H1 (cell line): ENCODE data around the gene STIL. TPM values are rescaled to one million over a fixed set of nuclear protein-coding genes. Genes with fewer than 3 reads are reported as not detected.
"Not testable (repeated sequence)": the region's sequence is repeated elsewhere in the genome, so short reads cannot be mapped to it uniquely, and the experiment has no call there.

Experiments
- CTCF ChIA-PET: fragments of 300-600 bp; sonication (Branson Sonifier 250); formaldehyde crosslinking; loops from one replicate; lab custom pipeline; 2021; ENCODE audit not compliant: partially characterized antibody; lab: Charles Lee
- POLR2A ChIA-PET: fragments of 300-600 bp; sonication (Branson Sonifier 250); formaldehyde crosslinking; loops from one replicate; lab custom pipeline; 2021; ENCODE audit warnings: inconsistent platforms; ENCODE audit not compliant: partially characterized antibody; lab: Charles Lee
- DNase-seq, 2 experiments: peaks; one replicate each; pipeline versions ENCODE4 v3.0.0 to v3.0.0-alpha.2; 2010 to 2022; ENCODE audit warnings: low spot score in 2 of 2, low read depth in 1 of 2, mixed read lengths in 1 of 2
- FAIRE-seq: peaks from 2 replicates; lab custom pipeline; 2011; peaks lifted over from hg19 to GRCh38; lab: Jason Lieb, UNC
- H2AFZ ChIP-seq: 2 replicates; pipeline ENCODE4 v1.8.1; 2012; ENCODE audit warnings: low read length, inconsistent platforms
- H2AK5ac ChIP-seq: 2 replicates; pipeline ENCODE4 v1.6.1; 2013; ENCODE audit warnings: low read depth, low read length
- H2BK120ac ChIP-seq: replicated peaks from 2 replicates; pipeline ENCODE3; 2013; ENCODE audit warnings: low read depth, low read length, inconsistent platforms
- H2BK12ac ChIP-seq: 2 replicates; pipeline ENCODE4 v1.6.1; 2013; ENCODE audit warnings: low read depth, low read length
- H2BK15ac ChIP-seq: 2 replicates; pipeline ENCODE4 v1.6.1; 2013; ENCODE audit warnings: low read length
- H2BK20ac ChIP-seq: 2 replicates; pipeline ENCODE4 v1.6.1; 2013; ENCODE audit warnings: low read length
- H2BK5ac ChIP-seq: 2 replicates; pipeline ENCODE4 v1.6.1; 2013; ENCODE audit warnings: low read depth, low read length
- H3K14ac ChIP-seq: 2 replicates; pipeline ENCODE4 v1.6.1; 2013; ENCODE audit warnings: inconsistent platforms; ENCODE audit not compliant: insufficient read length
- H3K18ac ChIP-seq: 2 replicates; pipeline ENCODE4 v1.6.1; 2013; ENCODE audit warnings: low read length; ENCODE audit errors: extremely low read depth
- H3K23ac ChIP-seq: 2 replicates; pipeline ENCODE4 v1.6.1; 2013; ENCODE audit warnings: inconsistent platforms; ENCODE audit not compliant: insufficient read length
- H3K23me2 ChIP-seq: 2 replicates; pipeline ENCODE4 v1.6.1; 2013; ENCODE audit warnings: low read depth, low read length
- H3K27ac ChIP-seq: 2 replicates; pipeline ENCODE4 v1.6.1; 2011; ENCODE audit warnings: low read depth, low read length, inconsistent platforms
- H3K27me3 ChIP-seq, 4 experiments: replicated peaks in 1 of 4; 1 replicate in 1 of 4; 2 replicates in 3 of 4; pipeline versions ENCODE4 v1.6.1 to v1.8.1; 2011 to 2013; ENCODE audit warnings: low read length in 3 of 4, mild to moderate bottlenecking in 3 of 4, inconsistent platforms in 2 of 4, mixed read lengths in 2 of 4, moderate library complexity in 1 of 4; ENCODE audit not compliant: control insufficient read depth in 3 of 4, insufficient read depth in 3 of 4; ENCODE audit errors: extremely low read depth in 1 of 4
- H3K36me3 ChIP-seq, 4 experiments: 2 replicates each; pipeline versions ENCODE4 v1.6.1 to v1.8.1; 2011 to 2013; ENCODE audit warnings: mild to moderate bottlenecking in 4 of 4, low read length in 3 of 4, moderate library complexity in 2 of 4, control low read depth in 1 of 4, inconsistent platforms in 1 of 4; ENCODE audit not compliant: insufficient read depth in 4 of 4, control insufficient read depth in 2 of 4
- H3K4ac ChIP-seq: replicated peaks from 2 replicates; pipeline ENCODE3; 2013; ENCODE audit warnings: low read length, low read depth, mixed read lengths, inconsistent platforms; ENCODE audit not compliant: insufficient read length
- H3K4me1 ChIP-seq, 4 experiments: replicated peaks in 1 of 4; 1 replicate in 1 of 4; 2 replicates in 3 of 4; pipeline versions ENCODE4 v1.6.1 to v1.8.1; 2011 to 2013; ENCODE audit warnings: low read length in 3 of 4, inconsistent platforms in 2 of 4, mixed read lengths in 1 of 4; ENCODE audit not compliant: insufficient read depth in 4 of 4, control insufficient read depth in 3 of 4
- H3K4me2 ChIP-seq, 2 experiments: 2 replicates each; pipeline versions ENCODE4 v1.6.1 to v1.8.1; 2011 to 2013; ENCODE audit warnings: low read depth in 2 of 2, low read length in 2 of 2, control low read depth in 1 of 2, inconsistent platforms in 1 of 2, mild to moderate bottlenecking in 1 of 2; ENCODE audit not compliant: insufficient read depth in 1 of 2
- H3K4me3 ChIP-seq, 4 experiments: fragments of 200-600, 300-600 bp in 1 of 4; sonication (generic), shearing (Covaris generic), sonication (Bioruptor Twin) in 1 of 4; 2 replicates each; pipeline versions ENCODE4 v1.5.1 to v1.8.1; 2011 to 2016; ENCODE audit warnings: low read length in 4 of 4, low read depth in 3 of 4, control low read depth in 2 of 4, inconsistent platforms in 2 of 4, mild to moderate bottlenecking in 2 of 4, mixed read lengths in 1 of 4, moderate library complexity in 1 of 4; ENCODE audit not compliant: insufficient read depth in 2 of 4; ENCODE audit errors: extremely low read depth in 1 of 4
- H3K56ac ChIP-seq: replicated peaks from 2 replicates; pipeline ENCODE3; 2013; ENCODE audit warnings: low read depth, mild to moderate bottlenecking, mixed read lengths, low read length, inconsistent platforms; ENCODE audit not compliant: insufficient read length
- H3K79me1 ChIP-seq: 2 replicates; pipeline ENCODE4 v1.6.1; 2013; ENCODE audit warnings: low read depth, low read length, control low read depth
- H3K79me2 ChIP-seq, 2 experiments: 2 replicates each; pipeline versions ENCODE4 v1.6.1 to v1.8.1; 2012 to 2013; ENCODE audit warnings: low read length in 2 of 2, mild to moderate bottlenecking in 2 of 2, inconsistent platforms in 1 of 2; ENCODE audit not compliant: insufficient read depth in 2 of 2, control insufficient read depth in 1 of 2
- H3K9ac ChIP-seq, 4 experiments: replicated peaks in 1 of 4; 1 replicate in 1 of 4; 2 replicates in 3 of 4; pipeline versions ENCODE4 v1.6.1 to v1.8.1; 2011 to 2013; ENCODE audit warnings: low read depth in 3 of 4, low read length in 3 of 4, control low read depth in 2 of 4, mild to moderate bottlenecking in 2 of 4, moderate library complexity in 2 of 4, inconsistent platforms in 1 of 4; ENCODE audit errors: extremely low read depth in 1 of 4
- H3K9me3 ChIP-seq, 2 experiments: 2 replicates each; pipeline versions ENCODE4 v1.6.1 to v1.8.1; 2012 to 2013; ENCODE audit warnings: mild to moderate bottlenecking in 2 of 2, moderate library complexity in 2 of 2, control low read depth in 1 of 2, inconsistent platforms in 1 of 2, low read depth in 1 of 2, low read length in 1 of 2, mixed read lengths in 1 of 2; ENCODE audit not compliant: insufficient read depth in 2 of 2
- H4K20me1 ChIP-seq, 2 experiments: replicated peaks in 1 of 2; 2 replicates each; pipeline versions ENCODE3 to v1.8.1; 2011 to 2013; ENCODE audit warnings: inconsistent platforms in 2 of 2, low read length in 2 of 2, mild to moderate bottlenecking in 1 of 2; ENCODE audit not compliant: insufficient read depth in 2 of 2, control insufficient read depth in 1 of 2
- H4K5ac ChIP-seq: 2 replicates; pipeline ENCODE4 v1.6.1; 2013; ENCODE audit warnings: low read length, low read depth, mixed read lengths, inconsistent platforms; ENCODE audit not compliant: insufficient read length
- H4K8ac ChIP-seq: 2 replicates; pipeline ENCODE4 v1.8.0; 2013; ENCODE audit warnings: mild to moderate bottlenecking, moderate library complexity, low read length, inconsistent platforms; ENCODE audit not compliant: insufficient read depth; ENCODE audit errors: extremely low read depth
- H4K91ac ChIP-seq: replicated peaks from 2 replicates; pipeline ENCODE3; 2013; ENCODE audit warnings: low read length, mixed read lengths, inconsistent platforms; ENCODE audit not compliant: insufficient read length
- WGBS, 2 experiments: shearing (Covaris generic) in 1 of 2; methylation state at CpG; one replicate each; pipeline versions ENCODE4 v1.1.6 to v1.1.7; 2013 to 2015; ENCODE audit warnings: low lambda C conversion rate in 2 of 2, mixed read lengths in 2 of 2, inconsistent platforms in 1 of 2, low coverage in 1 of 2, missing lambda C conversion rate in 1 of 2; ENCODE audit not compliant: insufficient replicate concordance in 2 of 2, insufficient coverage in 1 of 2, insufficient read length in 1 of 2; ENCODE audit errors: extremely low coverage in 1 of 2, missing lambda C conversion rate in 1 of 2; 5-methylcytosine and 5-hydroxymethylcytosine counted together
- polyA plus RNA-seq, 7 experiments: library from polyadenylated mRNA; depleted of rRNA in 3 of 7; stranded (reverse) in 5 of 7; unstranded in 2 of 7; fragments of >200 nt in 5 of 7; fragments of 200-250 nt in 2 of 7; gene quantifications; 1 replicate in 5 of 7; 2 replicates in 1 of 7; 4 replicates in 1 of 7; pipeline versions ENCODE4 v1.2.1 to v1.2.3, GENCODE V29; 2011 to 2013; ENCODE audit warnings: missing spikeins in 2 of 7, mixed read lengths in 2 of 7
- total RNA-seq: library from RNA; stranded (reverse); fragmentation: NEBNext Ultra II Directional; extraction: Animal tissue kit (Norgen Biotek cat#: 25700); gene quantifications from 2 replicates; pipeline ENCODE4 v1.2.1, GENCODE V29; 2021

Gene STIL
- total and polyA plus RNA-seq, 2 of the 8 experiments (the other 6 are each of a cell fraction or from before 2014, with no cell fraction given), result 13.6 to 25.1 TPM

DNA sequence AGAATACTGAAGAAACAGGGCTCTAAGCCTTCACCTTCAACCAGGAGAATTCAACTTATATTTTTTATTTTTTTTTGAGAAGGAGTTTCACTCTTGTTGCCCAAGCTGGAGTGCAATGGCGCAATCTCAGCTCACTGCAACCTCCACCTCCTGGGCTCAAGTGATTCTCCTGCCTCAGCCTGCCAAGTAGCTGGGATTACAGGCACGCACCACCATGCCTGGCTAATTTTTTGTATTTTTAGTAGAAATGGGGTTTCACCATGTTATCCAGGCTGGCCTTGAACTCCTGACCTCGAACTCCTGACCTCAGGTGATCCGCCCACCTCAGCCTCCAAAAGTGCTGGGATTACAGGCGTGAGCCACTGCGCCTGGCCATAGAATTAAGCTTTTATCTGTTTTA lies 19.1 kb downstream of the STIL start:
- H4K20me1 ChIP-seq, H3K4me1 ChIP-seq, H3K23me2 ChIP-seq, H2BK12ac ChIP-seq, H2AK5ac ChIP-seq, H2BK120ac ChIP-seq, H3K56ac ChIP-seq, H3K4me3 ChIP-seq, H3K4ac ChIP-seq, FAIRE-seq, H2AFZ ChIP-seq, H3K18ac ChIP-seq, H4K8ac ChIP-seq, H3K23ac ChIP-seq, H3K79me1 ChIP-seq, H3K27me3 ChIP-seq, H2BK5ac ChIP-seq, H4K91ac ChIP-seq, H3K14ac ChIP-seq, H2BK20ac ChIP-seq, H4K5ac ChIP-seq, H3K9me3 ChIP-seq, H3K27ac ChIP-seq, H2BK15ac ChIP-seq, H3K9ac ChIP-seq, DNase-seq, H3K79me2 ChIP-seq, H3K4me2 ChIP-seq: not testable (repeated sequence)
- ChIA-PET CTCF (interaction anchor here (1.0 to 1.4 kb wide), 2 partner anchors 32 to 38 kb away, joined by 3 to 5 read pairs; no protein-coding TSS in a partner anchor), POLR2A (interaction anchor here (0.7 to 2.9 kb wide), 3 partner anchors 11 to 115 kb away, joined by 3 to 7 read pairs (median 3); partner anchors contain the start of gene STIL)
- peaks cover 3 to 57% (median 27%) of the 10 kb centered on the region in 4 experiments for H3K36me3 ChIP-seq
- WGBS, 2 experiments, result 88% methylated on average over 6 of the region's 6 CpGs; no CpG with 5 or more reads in 1 of the 2 experiments

DNA sequence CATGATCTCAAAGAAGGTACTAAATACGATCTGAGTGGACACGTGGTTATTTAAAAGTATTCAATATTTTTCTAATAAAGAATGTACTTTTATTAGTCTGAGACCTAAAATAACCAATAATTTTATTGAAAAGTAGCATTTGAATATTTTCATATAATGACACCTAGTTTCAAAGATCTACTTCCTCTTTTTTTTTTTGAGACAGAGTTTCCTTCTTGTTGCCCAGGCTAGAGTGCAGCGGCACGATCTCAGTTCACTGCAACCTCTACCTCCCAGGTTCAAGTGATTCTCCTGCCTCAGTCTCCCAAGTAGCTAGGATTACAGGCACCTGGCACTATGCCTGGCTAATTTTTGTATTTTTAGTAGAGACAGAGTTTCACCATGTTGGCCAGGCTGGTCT lies 25.8 kb downstream of the STIL start:
- H3K79me2 ChIP-seq, H2BK15ac ChIP-seq, H4K8ac ChIP-seq, H3K79me1 ChIP-seq, FAIRE-seq, H3K9me3 ChIP-seq, H2AFZ ChIP-seq, H3K18ac ChIP-seq, DNase-seq, H4K91ac ChIP-seq, H2BK20ac ChIP-seq, H3K27me3 ChIP-seq, H3K4me2 ChIP-seq, H3K4me1 ChIP-seq, H3K27ac ChIP-seq, H3K14ac ChIP-seq, H2BK12ac ChIP-seq, H3K56ac ChIP-seq, H3K23ac ChIP-seq, H3K4me3 ChIP-seq, H3K9ac ChIP-seq, H2BK5ac ChIP-seq, H4K5ac ChIP-seq, H2BK120ac ChIP-seq, H3K4ac ChIP-seq, H4K20me1 ChIP-seq, H3K23me2 ChIP-seq, H2AK5ac ChIP-seq: not testable (repeated sequence)
- peaks cover 2 to 63% (median 28%) of the 10 kb centered on the region in 4 experiments; a peak in 6 of 8 replicates for H3K36me3 ChIP-seq
- CTCF ChIA-PET, result interaction anchor here (0.6 to 1.4 kb wide), 3 partner anchors 30 to 113 kb away, joined by 3 to 4 read pairs (median 3); no protein-coding TSS in a partner anchor
- POLR2A ChIA-PET, result interaction anchor here (0.6 kb wide), 1 partner anchor 21 kb away, joined by 3 read pairs; no protein-coding TSS in a partner anchor
- 92% methylated on average over 4 of the region's 4 CpGs; no CpG with 5 or more reads in 1 of the 2 experiments for WGBS, 2 experiments
